Ovary (tissue), 9 donors: ENCODE measurements around the gene SETBP1. TPM values are rescaled to one million over a fixed set of nuclear protein-coding genes. Genes with fewer than 3 reads are reported as not detected.

Source experiments
- DNase-seq, 5 donors: peaks; one replicate each; pipeline ENCODE4 v3.0.0-alpha.2; 2019 to 2020
- H3K27ac ChIP-seq, 2 donors: fragments of 200-600 bp; one replicate each; pipeline versions ENCODE4 v1.5.1 to v1.8.0; 2019 to 2022
- H3K27me3 ChIP-seq: fragments of 200-600 bp; one replicate; pipeline ENCODE4 v1.8.0; 2022
- H3K36me3 ChIP-seq: fragments of 200-600 bp; sonication (generic); one replicate; pipeline ENCODE4 v1.5.1; 2019
- H3K4me1 ChIP-seq: one replicate; pipeline ENCODE4 v1.8.1; 2013; ENCODE audit warnings: mild to moderate bottlenecking, moderate library complexity; ENCODE audit not compliant: insufficient read depth
- H3K4me3 ChIP-seq: fragments of 200-600 bp; sonication (generic); one replicate; pipeline ENCODE4 v1.5.1; 2017
- H3K9me3 ChIP-seq, 2 donors: fragments of 200-600 bp in 1 of 2; sonication (generic) in 1 of 2; one replicate each; pipeline versions ENCODE4 v1.5.1 to v1.8.1; 2013 to 2019; ENCODE audit warnings: mild to moderate bottlenecking in 1 of 2, moderate library complexity in 1 of 2
- EP300 ChIP-seq: sonication (generic); formaldehyde crosslinking; IDR thresholded peaks from one replicate; pipeline ENCODE4 v1.6.1; 2017; ENCODE audit warnings: antibody characterized with exemption
- POLR2A ChIP-seq: fragments of 450-650 bp; IDR thresholded peaks from one replicate; pipeline ENCODE4 v1.6.1; 2017; ENCODE audit warnings: antibody characterized with exemption, mild to moderate bottlenecking, moderate library complexity
- WGBS, 3 donors: extraction: QIAGEN DNeasy Blood & Tissue Kit in 1 of 3; methylation state at CpG; one replicate each; pipeline versions ENCODE4 v1.1.5 to v1.1.7; 2013 to 2017; 5-methylcytosine and 5-hydroxymethylcytosine counted together
- intact Hi-C, 4 donors: fragments of 100-400 bp; cut with DNase I; formaldehyde crosslinking; loops; one replicate each; pipeline versions ENCODE4 v1.11.0 to v1.15.1; 2022 to 2023
- polyA plus RNA-seq, 2 donors: library from polyadenylated mRNA; stranded (reverse); fragments of 200-250 nt in 1 of 2; fragments of 350-450 nt in 1 of 2; fragmentation: Illumina TruSeq in 1 of 2; extraction: RNeasy Lipid Tissue Mini Kit (QIAGEN cat#74804) in 1 of 2; gene quantifications; one replicate each; pipeline ENCODE4 v1.2.3, GENCODE V29; 2013 to 2014
- total RNA-seq, 7 donors: library from RNA; depleted of rRNA in 2 of 7; stranded (reverse); fragments of >200 nt in 2 of 7; fragmentation: NEBNext Ultra II Directional in 3 of 7; extraction: Animal tissue kit (Norgen Biotek cat#: 25700) in 3 of 7; gene quantifications; one replicate each; pipeline versions ENCODE4 v1.1.0 to v1.2.4, GENCODE V29; 2016 to 2023
- TF ChIP-seq, protein P1 (sequence below), 3 donors: fragments of 450-650 bp in 2 of 3; fragments of 200-600 bp in 1 of 3; IDR thresholded peaks; one replicate each; pipeline versions ENCODE4 v1.5.1 to v1.8.0; 2016 to 2022; ENCODE audit warnings: antibody characterized with exemption in 3 of 3, mild to moderate bottlenecking in 1 of 3
- donor health status: DM: no; HTN: no; CAD: no; lungs with moderate emphysema.
- donor health status: DM: no; HTN: no; CAD: no.
- donor health status: Bipolar disorder and iron deficiency.
- donor health status: DM: yes; HTN: yes; CAD: no.
- donor health status: DM: no; HTN: no; CAD: no.
- donor health status: DM: yes; HTN: yes; CAD: no.

SETBP1 gene
- total and polyA plus RNA-seq, 9 donors, result 7.8 to 53.7 (median 28.4) TPM

DNA sequence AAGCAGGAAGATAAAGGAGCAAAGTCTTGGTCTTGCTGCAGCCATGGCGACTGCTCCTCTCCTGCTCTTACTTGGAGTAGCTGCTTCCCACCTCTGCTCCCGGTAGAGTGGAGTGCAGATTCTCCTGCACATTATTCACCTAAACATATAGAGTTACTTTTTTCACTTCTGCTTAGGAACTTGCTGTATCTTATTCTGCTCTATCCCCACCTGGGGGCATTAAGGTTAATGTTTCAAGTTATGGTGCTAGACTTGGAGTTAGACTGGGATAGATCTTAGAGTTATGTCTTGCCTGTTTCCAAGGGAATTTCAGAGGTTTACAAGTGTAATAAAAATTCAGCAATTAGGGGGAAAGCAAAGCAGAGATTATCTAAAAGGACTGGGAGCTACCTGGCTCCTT lies 144.2 kb downstream of the SETBP1 start:
- no peak for DNase-seq
- intact Hi-C loops, result no loop called here
- no peaks in the 10 kb centered on the region for H3K36me3 ChIP-seq
- H3K27ac ChIP-seq, result no peak overlapping the region
- no peaks in the 10 kb centered on the region for H3K27me3 ChIP-seq
- WGBS, 3 donors, result 75 to 79% (median 75%) methylated on average over 2 of the region's 2 CpGs
- H3K4me3 ChIP-seq, result no peak overlapping the region
- peaks cover 15% of the 10 kb centered on the region for H3K4me1 ChIP-seq
- TF ChIP-seq POLR2A (no peak), EP300 (no peak)
- TF ChIP-seq, protein P1, sequence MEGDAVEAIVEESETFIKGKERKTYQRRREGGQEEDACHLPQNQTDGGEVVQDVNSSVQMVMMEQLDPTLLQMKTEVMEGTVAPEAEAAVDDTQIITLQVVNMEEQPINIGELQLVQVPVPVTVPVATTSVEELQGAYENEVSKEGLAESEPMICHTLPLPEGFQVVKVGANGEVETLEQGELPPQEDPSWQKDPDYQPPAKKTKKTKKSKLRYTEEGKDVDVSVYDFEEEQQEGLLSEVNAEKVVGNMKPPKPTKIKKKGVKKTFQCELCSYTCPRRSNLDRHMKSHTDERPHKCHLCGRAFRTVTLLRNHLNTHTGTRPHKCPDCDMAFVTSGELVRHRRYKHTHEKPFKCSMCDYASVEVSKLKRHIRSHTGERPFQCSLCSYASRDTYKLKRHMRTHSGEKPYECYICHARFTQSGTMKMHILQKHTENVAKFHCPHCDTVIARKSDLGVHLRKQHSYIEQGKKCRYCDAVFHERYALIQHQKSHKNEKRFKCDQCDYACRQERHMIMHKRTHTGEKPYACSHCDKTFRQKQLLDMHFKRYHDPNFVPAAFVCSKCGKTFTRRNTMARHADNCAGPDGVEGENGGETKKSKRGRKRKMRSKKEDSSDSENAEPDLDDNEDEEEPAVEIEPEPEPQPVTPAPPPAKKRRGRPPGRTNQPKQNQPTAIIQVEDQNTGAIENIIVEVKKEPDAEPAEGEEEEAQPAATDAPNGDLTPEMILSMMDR (IDR thresholded peaks at IDR 0.05), result no peak
- H3K9me3 ChIP-seq, result no peaks in the 10 kb centered on the region

DNA sequence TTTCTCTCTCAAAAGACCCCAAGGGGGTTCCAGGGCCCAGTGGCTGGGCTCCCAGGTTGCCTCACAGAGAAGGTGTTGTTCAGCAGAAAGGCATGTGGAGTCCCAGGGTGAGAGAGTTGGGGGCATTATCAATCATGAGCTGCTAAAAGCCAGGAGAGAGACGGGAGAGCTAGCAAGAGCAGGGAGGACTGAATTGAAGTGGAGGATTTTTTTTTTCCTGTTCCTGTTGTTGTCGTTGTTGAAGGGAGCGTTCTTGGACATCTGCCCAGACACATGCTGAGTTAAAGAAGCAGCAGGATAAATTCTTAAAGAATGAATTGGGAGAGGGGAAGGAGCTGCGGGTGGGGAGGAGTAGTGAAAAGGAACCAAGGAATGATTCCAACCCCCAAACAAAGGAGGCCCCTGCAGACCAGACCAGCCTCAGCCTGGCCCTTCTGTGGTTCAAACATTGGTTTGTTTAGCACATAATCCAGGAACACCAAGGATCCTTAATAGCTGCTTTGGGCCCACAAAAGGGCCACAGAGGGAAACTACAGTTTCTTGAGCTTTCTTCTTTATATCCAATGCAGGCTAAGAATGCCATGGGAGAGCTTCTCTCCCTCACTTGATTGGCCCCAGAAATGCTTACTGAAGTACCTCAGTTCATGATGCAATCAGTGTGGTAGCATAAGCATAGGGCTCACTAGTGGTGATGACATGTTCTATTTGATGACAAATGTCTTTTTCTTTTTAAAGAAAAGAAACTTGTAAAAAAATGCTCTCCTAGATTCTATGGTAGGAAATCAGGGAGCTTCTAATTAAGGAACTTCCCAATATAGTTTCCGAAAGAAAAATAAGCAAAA lies 146.0 kb downstream of the SETBP1 start:
- peaks cover 16% of the 10 kb centered on the region for H3K4me1 ChIP-seq
- H3K27me3 ChIP-seq, result no peaks in the 10 kb centered on the region
- TF ChIP-seq EP300 (no peak), POLR2A (no peak)
- TF ChIP-seq, protein P1 (IDR thresholded peaks at IDR 0.05), result no peak
- DNase-seq, result peak; percentile 67 to 89 (median 87)
- H3K27ac ChIP-seq, result peak overlapping the region; percentile 58 to 78
- no peaks in the 10 kb centered on the region for H3K36me3 ChIP-seq
- intact Hi-C loops, result no loop called here
- H3K4me3 ChIP-seq, result no peak overlapping the region
- WGBS, 3 donors, result 15 to 20% (median 18%) methylated on average over 5 of the region's 5 CpGs
- H3K9me3 ChIP-seq, result no peaks in the 10 kb centered on the region

DNA sequence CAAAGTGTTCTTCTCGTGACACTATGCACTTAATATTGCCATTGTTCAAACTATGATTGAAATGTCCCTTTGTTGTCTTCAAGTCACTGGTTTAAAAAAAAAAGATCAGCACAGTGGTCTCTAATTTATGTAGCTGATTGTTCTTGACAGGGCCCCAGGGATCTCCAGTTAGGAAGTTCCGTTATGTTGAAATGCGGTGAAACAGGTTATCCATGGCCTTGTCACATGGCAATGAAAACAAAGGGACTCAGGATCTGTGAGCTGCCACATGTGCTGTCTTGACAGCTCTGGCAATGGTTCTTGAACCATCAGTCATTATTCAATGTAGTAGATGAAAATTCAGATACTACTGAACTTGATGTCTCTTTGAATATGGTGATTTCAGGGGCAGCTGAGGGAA lies 147.4 kb downstream of the SETBP1 start:
- no peak overlapping the region for H3K27ac ChIP-seq
- TF ChIP-seq POLR2A, result no peak
- TF ChIP-seq, protein P1 (IDR thresholded peaks at IDR 0.05), result no peak
- H3K36me3 ChIP-seq, result no peaks in the 10 kb centered on the region
- DNase-seq, result no peak
- WGBS, 3 donors, result 91 to 96% (median 94%) methylated on average over 3 of the region's 3 CpGs
- peaks cover 17% of the 10 kb centered on the region for H3K4me1 ChIP-seq
- H3K4me3 ChIP-seq, result no peak overlapping the region
- no peaks in the 10 kb centered on the region for H3K27me3 ChIP-seq
- intact Hi-C loops, result no loop called here
- H3K9me3 ChIP-seq, result no peaks in the 10 kb centered on the region

DNA sequence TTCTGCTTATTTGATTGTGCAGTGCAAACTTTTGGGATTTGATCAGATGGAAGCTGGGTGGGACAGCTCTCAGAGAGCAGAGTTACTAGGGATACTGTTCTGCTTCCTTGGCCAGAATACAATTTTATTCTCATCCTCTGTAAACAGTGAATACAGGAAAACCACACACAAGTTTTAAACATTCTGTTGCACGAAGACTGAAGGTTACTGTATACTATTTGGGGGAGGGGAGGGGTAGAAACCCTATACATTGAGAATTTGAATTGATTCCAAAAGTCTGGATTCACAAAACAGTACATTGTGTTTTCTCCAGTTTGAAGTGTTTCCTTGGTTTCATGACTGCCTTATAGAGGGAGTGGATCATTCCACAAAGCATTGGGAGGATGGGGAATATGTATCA lies 149.9 kb downstream of the SETBP1 start:
- H3K36me3 ChIP-seq, result no peaks in the 10 kb centered on the region
- H3K27me3 ChIP-seq, result no peaks in the 10 kb centered on the region
- H3K27ac ChIP-seq, result no peak overlapping the region
- H3K4me3 ChIP-seq, result no peak overlapping the region
- TF ChIP-seq, protein P1 (IDR thresholded peaks at IDR 0.05), result no peak
- TF ChIP-seq POLR2A, result no peak
- TF ChIP-seq EP300, result no peak
- WGBS, 3 donors, result 6 to 14% (median 9%) methylated on average over 1 of the region's 1 CpG
- no peaks in the 10 kb centered on the region for H3K9me3 ChIP-seq
- peaks cover 10% of the 10 kb centered on the region for H3K4me1 ChIP-seq
- no peak for DNase-seq
- intact Hi-C loops, result loop anchor here in 1 of 4 donors (10.0 kb wide), 1 partner anchor 146 kb away; the partner anchor contains the start of gene SETBP1
